NAMALWA (cell line): ENCODE data around the gene MSH5.
A peak's percentile ranks its signal among the peaks of the same experiment; 100 is the strongest.

Experiments
- DNase-seq: peaks from one replicate; pipeline ENCODE4 v3.0.0-alpha.2; 2015; ENCODE audit warnings: low spot score

Gene MSH5

DNA sequence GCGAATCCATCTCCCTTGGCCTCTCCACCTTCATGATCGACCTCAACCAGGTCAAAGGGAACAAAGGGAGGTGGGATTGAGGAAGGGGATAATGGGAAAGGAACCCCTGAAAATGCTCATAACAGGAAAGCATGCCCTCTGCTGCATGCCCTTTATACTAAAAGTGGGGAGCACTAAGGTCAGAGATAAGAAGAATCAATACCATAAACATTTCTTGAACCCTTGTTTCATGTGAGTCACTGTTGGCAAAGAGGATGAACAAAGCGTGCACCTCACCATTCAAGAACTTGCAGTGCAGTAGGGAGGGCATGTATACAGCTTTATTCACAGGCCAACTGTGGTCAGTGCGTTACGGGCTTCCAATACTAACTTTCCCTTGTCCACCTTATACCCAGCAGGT lies 21.0 kb downstream of the MSH5 start:
- DNase-seq, result no peak

DNA sequence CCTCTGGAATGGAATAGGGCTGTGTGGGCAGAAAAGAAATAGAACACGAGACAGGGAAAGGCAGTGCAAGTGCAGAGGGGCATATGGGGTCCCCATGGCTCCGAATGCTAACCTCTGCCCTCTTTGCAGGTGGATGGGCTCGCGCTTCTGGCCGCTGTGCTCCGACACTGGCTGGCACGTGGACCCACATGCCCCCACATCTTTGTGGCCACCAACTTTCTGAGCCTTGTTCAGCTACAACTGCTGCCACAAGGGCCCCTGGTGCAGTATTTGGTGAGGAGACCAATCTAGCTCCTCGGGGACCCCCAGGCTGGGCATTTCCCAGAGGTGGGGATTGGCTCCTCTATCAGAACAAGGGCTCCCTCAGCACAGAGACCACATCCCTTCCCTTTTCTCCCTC lies 21.5 kb downstream of the MSH5 start:
- no peak for DNase-seq

DNA sequence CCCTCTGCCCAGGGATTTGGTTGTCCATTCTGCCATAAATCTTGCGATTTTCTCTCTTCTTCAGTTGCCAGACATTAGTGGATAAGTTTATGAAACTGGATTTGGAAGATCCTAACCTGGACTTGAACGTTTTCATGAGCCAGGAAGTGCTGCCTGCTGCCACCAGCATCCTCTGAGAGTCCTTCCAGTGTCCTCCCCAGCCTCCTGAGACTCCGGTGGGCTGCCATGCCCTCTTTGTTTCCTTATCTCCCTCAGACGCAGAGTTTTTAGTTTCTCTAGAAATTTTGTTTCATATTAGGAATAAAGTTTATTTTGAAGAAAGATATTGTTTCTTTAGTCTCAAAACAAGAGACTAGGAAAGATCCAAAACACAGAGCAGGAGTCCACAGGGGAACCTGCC lies 22.6 kb downstream of the MSH5 start, which contains the start of gene SAPCD1:
Gene SAPCD1 (plus strand): TSS at position 301 of the 400 bp plus-strand sequence. CDS start 399 bp downstream, outside the sequence.
- DNase-seq, result no peak

DNA sequence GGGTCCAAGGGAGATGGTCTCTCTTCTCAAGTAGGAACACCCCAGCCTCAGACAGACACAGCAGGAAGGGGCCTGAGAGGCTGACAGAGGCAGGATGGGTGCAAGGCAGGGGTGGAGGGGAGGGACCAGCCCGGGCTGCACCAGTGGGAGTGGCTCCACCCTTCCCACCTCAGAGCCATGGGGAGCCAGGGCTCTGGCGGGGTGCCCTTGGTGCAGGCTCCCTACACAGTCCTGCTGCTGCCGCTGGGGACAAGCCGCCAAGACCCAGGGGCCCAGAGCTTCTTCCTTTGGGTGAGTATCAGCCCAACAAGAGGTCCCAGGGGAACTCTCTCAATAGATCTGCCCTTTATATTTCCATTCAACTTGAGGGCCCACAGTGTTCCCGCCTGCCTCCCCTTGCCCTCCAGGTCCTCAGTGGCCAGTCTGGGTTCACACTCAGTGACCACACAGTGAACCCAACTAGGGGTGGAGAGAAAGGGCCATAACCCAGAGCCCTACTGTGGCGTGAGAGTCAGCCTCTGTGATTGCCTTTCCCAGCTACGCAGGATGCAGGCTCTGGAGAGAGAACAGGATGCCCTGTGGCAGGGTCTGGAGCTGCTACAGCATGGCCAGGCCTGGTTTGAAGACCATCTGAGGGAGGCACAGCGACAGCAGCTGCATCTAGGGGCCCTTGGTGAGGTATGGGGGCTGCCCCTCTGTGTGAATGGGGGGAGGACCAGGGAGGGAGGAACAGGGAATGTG lies 23.2 kb downstream of the MSH5 start:
- no peak for DNase-seq

DNA sequence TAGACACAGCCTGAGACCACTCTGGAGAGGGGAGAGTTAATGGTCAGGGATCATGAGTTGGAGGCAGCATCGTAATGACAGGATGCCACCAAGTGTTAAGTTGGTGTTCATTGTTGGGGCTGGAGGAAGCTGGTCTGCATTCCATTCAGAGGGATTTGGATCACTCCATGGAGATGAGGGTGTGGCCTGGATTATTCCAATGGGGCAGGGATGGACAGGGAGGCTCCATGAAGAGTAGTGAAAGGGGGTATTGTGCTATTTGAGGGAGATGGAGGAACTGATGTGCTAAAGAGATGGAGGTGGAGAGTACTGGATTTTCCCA lies 23.8 kb downstream of the MSH5 start:
- DNase-seq, result no peak

DNA sequence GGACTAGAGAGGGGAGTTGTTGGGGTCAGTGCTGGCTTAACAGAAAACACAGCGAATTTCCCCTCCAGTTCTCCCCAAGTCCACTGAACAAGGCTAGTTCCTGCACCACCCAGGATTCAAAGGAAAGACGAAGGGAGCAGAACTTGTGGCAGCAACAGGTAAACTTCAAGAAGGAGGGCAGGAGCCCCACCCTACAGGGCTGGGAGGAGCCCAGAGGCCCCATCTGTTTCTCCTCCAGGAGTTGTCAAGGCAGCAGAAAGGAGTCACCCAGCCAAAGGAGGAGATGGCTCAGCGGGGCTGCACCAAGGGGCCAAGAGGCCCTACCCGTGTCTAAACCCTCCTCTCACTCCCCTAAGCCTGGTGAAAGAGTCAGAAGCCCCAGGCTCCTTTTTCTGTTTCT lies 24.4 kb downstream of the MSH5 start:
- no peak for DNase-seq

DNA sequence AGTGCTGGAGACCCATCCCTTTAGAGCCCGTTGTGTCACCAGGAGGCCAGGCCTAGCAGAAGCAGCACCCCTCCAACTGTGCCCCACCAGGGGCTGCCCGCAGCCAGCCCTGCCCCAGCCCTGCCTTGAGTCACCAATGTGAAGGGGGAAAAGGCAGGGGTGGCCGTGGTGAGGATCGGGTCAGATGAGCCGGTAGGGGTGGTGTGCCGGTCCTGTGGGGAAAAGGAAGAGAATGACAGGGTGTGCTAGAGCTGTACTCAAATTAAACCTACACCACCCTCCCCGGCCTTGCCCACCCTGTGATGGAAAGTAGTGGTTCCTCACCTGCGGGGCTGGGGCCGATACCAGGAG lies 25.7 kb downstream of the MSH5 start:
- no peak for DNase-seq

DNA sequence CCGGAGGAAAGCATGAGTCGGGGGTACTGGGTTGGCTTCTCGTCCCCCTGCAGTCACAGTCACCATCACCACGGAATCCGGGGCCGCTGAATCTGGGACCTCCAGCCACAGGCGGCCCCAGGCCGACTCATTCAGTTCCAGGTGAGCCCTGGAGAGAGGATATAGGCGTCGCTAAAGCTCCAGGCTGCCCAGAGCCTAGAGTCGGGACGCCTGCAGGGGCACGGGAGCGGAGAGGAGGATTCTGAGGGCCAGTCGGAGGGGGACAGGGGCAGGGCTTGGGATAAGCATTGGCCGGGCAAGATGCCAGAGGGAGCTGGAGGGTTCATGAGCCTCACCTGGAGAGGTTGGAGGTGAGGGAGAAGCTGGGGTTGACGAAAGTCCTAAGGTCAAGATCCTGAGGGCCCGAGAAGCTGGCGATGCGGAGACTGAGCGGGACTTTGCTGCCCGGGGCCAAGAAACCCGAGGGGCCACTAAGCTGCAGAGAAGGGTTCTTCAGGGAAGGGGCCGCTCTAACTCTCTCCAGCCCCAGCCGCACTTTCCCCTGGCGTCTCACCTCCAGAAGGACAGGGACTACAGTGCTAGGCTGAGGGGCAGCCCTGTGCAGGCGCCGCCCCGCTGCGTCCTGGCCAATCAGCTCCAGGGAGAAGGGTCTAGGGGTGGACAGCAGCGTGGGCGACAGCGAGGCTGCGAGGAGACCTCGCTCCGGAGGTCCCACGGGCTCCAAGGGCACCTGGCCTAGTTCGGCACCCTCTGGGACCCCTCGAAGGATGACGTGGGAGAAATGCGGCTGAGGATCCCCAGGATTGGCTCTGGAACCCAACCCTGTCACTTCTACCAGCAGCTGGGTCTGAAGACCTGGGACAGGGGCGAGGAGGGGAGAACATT lies 26.3 kb downstream of the MSH5 start:
- no peak for DNase-seq

DNA sequence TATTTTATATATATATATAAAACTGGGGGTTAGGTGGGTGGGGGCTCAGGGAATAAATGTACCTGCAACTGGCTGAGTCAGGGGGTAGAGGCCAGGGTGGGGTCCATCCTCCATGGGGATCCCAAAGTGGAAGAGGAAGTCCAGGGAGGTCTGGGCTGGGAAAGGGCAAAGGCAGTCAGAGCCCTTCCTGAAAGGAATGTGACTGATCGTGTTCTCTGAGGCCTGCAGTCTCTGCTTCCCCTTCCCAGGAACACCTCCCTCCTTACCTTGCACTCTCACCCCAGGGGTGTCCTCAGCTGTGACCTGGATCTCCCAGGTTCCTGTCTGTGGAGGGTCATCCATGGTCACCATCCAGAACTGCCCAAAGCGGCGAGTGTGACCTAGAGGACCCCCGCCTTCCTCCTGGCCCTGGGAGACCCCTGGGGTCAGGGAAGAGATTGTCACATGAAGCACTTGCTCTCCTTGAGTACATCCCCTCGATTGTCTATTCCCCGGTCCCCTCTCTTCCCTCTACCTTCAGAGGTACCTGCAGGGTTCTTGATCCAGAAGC lies 27.4 kb downstream of the MSH5 start:
- DNase-seq, result no peak

DNA sequence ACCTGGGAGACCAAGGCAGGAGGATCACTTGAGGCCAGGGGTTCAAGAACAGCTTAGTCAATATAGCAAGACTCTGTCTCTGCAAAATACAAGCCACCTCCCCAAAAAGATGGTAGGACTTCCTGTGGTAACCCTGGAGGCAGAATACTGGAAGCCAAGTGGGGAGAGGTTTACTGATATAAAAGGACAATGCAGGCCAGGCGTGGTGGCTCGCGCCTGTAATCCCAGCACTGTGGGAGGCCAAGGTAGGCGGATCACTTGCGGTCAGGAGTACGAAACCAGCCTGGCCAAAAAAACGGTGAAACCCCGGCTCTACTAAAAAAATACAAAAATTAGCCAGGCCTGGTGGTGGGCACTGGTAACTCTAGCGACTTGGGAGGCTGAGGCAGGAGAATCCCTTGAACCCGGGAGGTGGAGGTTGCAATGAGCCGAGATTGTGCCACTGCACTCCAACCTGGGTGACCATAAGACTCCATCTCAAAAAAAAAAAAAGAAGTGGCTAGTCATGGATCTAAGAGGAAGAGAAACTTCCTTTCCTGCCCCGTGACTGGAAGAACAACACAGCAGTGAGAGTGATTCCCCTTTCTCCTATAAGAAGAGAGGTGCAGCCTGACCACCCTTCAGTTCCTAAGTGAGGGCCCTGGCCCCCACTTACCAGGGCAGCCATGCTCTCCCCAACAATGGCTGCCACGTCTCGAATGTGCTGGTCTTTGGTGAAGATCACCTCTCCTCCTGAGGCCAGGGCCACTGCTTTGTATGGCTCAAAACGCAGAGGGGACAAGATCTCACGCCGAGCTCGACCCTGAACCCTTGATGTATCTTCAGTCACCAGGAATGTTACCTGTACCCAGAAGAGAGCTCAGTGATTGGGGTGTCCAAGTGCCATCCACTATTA lies 28.8 kb downstream of the MSH5 start:
- DNase-seq, result no peak

DNA sequence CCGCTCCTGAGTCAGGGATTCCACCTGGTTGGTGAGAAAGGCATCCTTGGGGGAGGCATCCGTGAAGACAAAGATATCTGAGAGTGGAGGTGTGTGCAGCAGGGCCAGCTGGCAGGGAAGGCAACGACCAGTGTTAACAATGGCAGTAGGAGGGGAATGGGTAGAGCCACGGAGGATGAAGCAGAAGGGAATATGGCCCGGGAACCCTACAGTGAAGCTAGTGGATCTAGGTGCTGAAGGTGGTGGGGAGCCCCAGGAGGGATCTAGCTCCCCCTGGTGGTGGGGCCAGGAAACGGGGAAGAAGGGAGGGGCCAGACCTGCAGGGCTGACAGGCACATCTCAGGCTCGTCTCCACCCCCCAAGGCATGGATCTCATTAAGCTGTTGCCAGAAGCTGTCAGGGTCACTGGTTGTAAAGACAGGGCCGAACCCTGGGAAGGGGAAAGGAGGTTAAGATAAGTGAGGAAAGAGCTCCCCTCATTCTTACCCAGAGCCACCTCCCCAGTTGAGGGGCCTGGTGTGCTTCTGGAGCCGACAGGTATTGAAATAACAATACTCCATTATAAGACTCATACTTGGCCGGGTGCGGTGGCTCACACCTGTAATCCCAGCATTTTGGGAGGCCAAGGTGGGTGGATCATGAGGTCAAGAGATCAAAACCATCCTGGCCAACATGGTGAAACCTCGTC lies 30.0 kb downstream of the MSH5 start:
- DNase-seq, result peak; percentile 87

DNA sequence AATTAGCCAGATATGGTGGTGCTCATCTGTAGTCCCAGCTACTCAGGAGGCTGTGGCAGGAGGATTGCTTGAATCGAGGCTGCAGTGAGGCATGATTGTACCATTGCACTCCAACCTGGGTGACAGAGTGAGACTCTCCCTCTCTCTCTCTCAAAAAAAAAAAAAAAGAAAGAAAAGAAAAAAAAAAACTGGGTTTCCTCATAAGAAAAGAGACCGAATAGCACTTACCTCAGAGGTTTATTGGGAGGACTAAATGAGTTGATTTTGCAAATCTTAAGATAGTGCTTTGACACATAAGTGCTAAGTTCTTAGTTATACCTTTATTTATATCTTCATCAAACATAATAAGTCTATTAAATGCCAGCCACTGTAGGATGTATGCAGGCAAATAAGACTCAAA lies 31.1 kb downstream of the MSH5 start:
- no peak for DNase-seq

DNA sequence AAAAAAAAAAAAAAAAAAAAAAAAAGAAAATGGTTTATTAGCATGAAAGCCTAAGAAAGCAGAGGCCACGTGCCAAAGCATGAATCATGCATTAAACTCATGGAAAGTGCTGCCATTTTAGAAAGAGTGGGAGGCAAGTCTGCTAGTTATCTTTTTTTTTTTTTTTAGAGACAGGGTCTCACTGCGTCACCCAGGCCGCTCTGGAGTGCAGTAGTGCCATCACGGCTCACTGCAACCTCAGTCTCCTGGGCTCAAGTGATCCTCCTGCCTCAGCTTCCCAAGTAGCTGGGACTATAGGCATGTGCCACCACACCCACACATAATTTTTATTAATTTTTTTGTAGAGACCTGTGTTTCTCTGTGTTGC lies 32.2 kb downstream of the MSH5 start:
- DNase-seq, result no peak

DNA sequence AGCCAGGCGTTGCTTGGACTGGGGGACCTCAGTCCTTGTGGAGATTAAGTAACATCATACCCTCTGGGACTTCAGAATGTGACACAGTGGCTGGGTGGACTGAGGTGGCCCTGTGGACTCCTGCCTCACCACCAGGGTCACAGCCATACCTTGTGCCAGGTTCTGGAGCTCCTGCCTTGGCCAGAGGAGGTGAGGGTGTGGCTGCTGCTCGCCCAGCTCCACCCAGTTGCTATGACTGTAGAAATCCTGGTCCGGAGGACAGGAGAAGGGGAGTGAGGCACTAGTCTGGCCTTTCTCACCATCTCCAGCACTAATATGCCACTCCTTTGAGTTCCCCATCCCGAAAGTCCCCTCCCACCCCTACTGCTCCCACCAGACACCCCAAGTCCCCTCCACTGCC lies 35.4 kb downstream of the MSH5 start:
- no peak for DNase-seq

DNA sequence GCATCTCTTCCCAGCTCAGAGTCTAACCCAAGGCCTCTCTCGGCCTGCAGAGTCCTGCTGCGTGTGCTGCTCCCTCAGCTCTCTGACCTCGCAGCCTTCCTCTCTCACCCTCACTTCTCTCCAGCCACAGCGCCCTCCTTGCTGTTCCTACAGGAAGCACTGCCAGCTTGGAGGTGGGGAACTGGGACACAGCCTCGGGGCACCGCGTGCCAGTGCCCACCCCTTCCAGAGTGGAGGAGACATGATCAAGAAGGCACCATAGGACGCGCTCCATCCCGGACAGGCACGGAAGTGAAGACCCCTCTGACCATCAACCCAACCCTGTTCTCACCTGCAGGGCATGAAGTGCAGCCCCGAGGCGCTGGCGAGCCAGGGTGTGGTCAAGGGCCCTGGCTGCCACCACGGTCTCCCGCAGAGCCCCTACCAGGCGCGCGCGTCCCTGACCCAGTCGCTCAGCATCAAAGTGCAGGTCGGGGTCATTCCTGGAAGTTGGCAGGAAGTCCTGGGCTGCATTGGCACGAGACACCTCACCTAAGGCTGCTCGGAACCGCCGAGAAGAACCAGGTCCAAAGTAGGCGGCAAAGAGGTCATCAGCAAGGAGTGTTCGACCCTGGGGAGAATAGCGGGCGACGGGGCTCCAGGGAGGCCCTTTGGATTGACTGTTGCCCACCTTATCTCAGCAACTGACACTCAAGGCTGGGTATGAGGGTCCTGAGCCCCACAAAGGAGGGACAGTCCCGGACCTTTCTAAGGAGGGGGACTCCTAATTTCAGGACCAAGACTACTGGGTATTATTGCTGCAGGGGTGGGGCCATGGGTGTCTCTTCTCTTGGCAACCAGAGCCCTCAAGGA lies 36.1 kb downstream of the MSH5 start:
- no peak for DNase-seq

DNA sequence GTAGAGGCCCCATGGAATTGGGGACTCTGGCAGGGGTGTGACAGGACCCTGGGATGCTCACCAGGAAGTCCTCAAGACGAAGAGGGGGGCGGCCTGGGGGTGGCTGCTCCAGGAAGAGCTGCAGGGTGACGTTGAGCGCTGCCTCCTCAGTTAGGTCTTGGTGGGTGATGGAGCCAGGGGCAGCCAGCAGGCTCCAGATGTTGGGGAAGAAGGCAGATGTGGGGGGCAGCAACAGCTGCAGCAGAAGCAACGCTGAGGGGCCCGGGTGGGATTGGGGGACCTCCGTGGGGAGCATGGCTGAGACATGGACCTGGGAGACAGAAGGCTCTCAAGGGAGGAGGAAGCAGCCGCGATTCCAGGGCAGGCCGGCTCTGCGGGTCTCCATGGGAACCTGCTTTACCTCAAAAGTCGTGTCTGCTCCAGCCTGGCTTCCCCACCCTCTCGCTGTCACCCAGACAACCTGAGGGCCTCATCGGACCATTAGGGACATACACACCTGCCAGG lies 36.7 kb downstream of the MSH5 start:
- DNase-seq, result no peak

DNA sequence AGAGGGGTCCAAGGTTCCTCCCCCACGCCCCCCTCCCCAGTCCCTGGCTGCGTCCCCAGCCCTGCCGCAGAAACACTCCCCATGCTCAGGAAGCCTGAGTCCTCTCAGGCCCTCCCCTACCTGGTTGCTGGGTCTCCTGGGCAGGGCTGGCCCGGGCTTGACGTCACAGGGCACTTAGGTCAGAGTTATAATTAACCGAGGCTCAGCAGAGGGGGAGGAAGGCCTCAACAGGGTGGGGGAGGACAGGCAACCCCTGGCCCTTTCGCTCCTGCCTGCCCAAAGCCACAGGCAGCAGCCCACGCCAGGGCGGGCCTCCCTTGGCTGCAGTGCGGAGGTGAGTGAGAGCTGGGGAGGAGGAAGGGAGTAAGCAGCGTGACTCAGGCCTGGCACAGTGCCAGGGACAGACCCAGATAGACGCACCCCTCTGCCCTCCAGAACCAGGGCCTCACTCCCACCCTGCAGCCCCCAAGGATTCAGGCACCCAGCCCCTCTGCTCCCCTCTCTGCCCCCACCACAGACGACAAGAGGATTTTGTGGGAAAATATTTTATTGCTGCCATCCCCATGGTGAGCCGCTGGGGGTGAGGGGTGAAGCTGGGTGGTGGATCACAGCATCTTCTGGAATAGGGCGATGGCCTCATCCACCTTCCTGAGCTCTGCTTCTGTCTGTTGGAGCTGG lies 37.3 kb downstream of the MSH5 start, which contains the start of gene VWA7:
Gene VWA7 (minus strand): TSS at position 340 of the 678 bp plus-strand sequence. CDS start 549 bp downstream, outside the sequence.
- peak; percentile 57 for DNase-seq

DNA sequence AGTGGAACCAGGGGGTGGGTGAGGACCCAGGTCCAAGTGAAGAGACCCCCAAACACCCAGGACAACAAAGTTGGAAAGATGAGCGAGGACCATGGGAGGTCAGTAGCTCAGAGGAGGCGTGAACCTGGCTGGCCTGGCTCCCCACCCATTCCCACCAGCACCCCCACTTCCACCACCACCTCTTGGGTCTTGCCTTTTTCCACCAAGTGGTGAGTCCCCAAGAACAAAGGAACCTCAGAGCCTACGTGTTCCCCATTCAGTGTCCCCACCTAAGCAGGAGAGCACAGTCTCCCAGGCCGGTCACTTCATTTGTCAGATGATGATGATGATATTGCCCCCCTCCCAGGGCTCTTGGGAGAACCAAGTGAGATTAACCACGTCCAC lies 37.9 kb downstream of the MSH5 start:
- DNase-seq, result no peak

DNA sequence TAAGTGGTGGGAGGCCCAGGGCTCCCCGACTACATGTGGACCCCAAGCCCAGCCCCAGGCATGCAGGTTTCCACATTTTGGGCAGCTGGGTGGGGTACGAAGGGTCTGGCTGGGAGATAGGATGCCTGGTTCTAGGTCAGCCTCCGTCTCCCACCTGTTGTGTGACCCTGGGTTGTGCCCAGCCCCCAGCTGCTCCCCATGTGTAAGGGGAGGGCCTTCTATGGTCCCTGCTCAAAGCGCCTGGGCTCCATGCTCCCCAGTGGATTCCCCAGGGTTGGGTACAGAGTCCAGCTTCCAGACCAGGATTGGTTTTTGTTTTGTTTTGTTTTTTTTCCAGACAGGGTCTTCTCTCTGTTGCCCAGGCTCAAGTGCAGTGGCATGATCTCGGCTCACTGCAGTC lies 38.4 kb downstream of the MSH5 start:
- no peak for DNase-seq
